Liver (tissue), 3 donors: ENCODE measurements around the gene RPL35.

Source experiments
- ATF3 ChIP-seq: IDR thresholded peaks from 2 replicates; pipeline ENCODE4 v1.6.1; 2016; ENCODE audit warnings: antibody characterized with exemption
- TAF1 ChIP-seq: conservative IDR thresholded peaks from 2 replicates; pipeline ENCODE4 v1.6.1; 2016; ENCODE audit warnings: antibody characterized with exemption, mild to moderate bottlenecking
- YY1 ChIP-seq: IDR thresholded peaks from 2 replicates; pipeline ENCODE4 v1.6.1; 2016; ENCODE audit warnings: antibody characterized with exemption, mild to moderate bottlenecking
- TF ChIP-seq, protein P1 (sequence below): IDR thresholded peaks from 2 replicates; pipeline ENCODE4 v1.6.1; 2016; ENCODE audit warnings: antibody characterized with exemption
- TF ChIP-seq, protein P2 (sequence below): fragments of 150-350 bp; IDR thresholded peaks from 2 replicates; pipeline ENCODE4 v1.5.1; 2017; ENCODE audit warnings: improper control_type of control experiment, low read depth, low read length; ENCODE audit not compliant: missing input control
- donor health status: healthy.
- donor health status: healthy.

GRCh38 chr9:124834591-124834990 lies 27.2 kb downstream of the RPL35 start:
- TF ChIP-seq YY1 (no peak), ATF3 (no peak), TAF1 (no peak)
- TF ChIP-seq, protein P1, sequence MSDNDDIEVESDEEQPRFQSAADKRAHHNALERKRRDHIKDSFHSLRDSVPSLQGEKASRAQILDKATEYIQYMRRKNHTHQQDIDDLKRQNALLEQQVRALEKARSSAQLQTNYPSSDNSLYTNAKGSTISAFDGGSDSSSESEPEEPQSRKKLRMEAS, result no peak
- TF ChIP-seq, protein P2, sequence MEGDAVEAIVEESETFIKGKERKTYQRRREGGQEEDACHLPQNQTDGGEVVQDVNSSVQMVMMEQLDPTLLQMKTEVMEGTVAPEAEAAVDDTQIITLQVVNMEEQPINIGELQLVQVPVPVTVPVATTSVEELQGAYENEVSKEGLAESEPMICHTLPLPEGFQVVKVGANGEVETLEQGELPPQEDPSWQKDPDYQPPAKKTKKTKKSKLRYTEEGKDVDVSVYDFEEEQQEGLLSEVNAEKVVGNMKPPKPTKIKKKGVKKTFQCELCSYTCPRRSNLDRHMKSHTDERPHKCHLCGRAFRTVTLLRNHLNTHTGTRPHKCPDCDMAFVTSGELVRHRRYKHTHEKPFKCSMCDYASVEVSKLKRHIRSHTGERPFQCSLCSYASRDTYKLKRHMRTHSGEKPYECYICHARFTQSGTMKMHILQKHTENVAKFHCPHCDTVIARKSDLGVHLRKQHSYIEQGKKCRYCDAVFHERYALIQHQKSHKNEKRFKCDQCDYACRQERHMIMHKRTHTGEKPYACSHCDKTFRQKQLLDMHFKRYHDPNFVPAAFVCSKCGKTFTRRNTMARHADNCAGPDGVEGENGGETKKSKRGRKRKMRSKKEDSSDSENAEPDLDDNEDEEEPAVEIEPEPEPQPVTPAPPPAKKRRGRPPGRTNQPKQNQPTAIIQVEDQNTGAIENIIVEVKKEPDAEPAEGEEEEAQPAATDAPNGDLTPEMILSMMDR, result no peak
